ENCODE results near the gene PPP1R12C.

Gene PPP1R12C

DNA sequence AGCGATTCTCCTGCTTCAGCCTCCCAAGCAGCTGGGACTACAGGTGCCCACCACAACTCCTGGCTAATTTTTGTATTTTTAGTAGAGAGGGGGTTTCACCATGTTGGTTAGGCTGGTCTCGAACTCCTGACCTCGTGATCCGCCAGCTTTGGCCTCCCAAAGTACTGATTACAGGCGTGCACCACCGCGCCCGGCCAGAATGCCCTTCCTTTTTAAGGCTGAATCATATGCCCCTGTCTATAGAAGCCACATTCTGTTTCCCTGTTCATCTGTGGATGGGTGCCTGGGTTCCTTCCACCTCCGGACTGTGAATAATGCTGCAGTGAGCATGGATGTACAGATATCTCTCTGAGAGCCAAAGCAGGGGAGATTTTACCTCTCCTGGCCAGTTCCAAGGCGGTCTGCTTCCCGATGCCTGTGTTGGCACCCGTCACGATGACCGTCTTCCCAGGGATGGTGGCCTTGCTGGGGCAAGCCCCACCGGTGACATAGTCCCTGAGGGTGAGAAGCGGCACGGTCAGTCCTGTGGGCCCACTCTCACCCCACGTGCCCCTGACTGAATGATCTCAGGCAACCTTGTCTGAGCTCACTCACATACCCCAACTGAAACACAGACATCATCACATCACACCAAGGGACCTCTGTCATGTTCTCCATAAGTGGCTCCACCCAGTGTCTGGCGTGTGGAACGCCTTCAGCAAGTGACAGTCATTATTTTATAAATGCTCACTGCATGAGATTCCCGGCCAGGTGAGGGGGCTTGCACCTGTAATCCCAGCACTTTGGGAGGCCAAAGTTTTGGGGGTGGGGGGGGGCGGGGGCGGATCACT, 58.4 kb downstream of the PPP1R12C start:
- Histone ChIP-seq H3K36me3 (ENCODE audit: insufficient read depth, low read length) (peaks cover 18% of the 10 kb centered on the region), H3K27me3 (ENCODE audit: control insufficient read depth, insufficient read depth, low read length) (no peaks in the 10 kb centered on the region), H3K9ac (ENCODE audit: low read depth, low read length) (no peak overlapping the region), H3K4me1 (ENCODE audit: control insufficient read depth, insufficient read depth, low read length) (peaks cover 3% of the 10 kb centered on the region), H3K4me2 (ENCODE audit: low read length) (no peak overlapping the region), H3K9me3 (replicated peaks; ENCODE audit: low read length) (no peaks in the 10 kb centered on the region), H3K4me3 (ENCODE audit: low read length) (no peak overlapping the region)

DNA sequence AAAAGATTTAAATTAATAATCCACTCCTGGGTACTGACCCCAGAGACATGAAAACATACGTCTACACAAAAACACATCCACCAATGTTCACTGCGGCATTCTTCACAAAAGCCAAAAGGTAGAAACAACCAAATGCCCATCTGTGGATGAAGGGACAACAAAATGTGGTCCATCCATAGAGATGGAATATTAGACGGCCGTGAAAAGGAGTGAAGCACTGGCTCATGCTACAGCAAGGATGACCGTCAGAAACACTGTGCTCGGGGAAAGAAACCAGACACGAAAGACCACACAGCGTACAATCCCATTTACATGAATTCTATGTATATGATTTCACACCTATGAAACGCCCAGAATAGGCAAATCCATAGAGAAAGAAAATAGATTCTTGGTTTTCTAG, 60.6 kb downstream of the PPP1R12C start:
- H3K4me2 ChIP-seq (ENCODE audit: low read length): no peak overlapping the region
- no peak overlapping the region for H3K9ac ChIP-seq (ENCODE audit: low read depth, low read length)
- H3K9me3 ChIP-seq (replicated peaks; ENCODE audit: low read length): no peaks in the 10 kb centered on the region
- H3K4me3 ChIP-seq (ENCODE audit: low read length): no peak overlapping the region
- no peaks in the 10 kb centered on the region for H3K4me1 ChIP-seq (ENCODE audit: control insufficient read depth, insufficient read depth, low read length)
- H3K36me3 ChIP-seq (ENCODE audit: insufficient read depth, low read length): peaks cover 25% of the 10 kb centered on the region
- H3K27me3 ChIP-seq (ENCODE audit: control insufficient read depth, insufficient read depth, low read length): no peaks in the 10 kb centered on the region

DNA sequence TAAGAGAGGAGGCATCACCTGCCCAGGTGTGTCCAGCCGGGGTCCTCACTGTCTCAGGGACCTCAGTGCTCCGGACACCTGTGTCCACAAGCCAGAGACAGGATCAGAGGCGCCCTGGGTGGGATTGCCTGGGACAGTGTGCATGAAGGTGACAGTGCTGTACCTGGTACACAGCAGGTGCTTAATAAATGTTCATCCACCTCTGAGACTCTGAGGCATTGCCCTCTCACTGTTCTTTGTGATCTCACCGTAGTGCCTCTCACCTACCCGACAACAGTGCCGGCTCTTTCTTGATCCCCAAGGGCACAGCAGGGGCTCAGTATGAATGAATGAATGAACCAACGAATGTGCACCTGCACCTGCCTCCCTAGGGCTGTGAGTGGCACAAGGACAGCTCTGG, 63.7 kb downstream of the PPP1R12C start:
- no peaks in the 10 kb centered on the region for H3K4me1 ChIP-seq (ENCODE audit: control insufficient read depth, insufficient read depth, low read length)
- H3K36me3 ChIP-seq (ENCODE audit: insufficient read depth, low read length): peaks cover 23% of the 10 kb centered on the region
- H3K4me2 ChIP-seq (ENCODE audit: low read length): no peak overlapping the region
- no peaks in the 10 kb centered on the region for H3K27me3 ChIP-seq (ENCODE audit: control insufficient read depth, insufficient read depth, low read length)
- no peak overlapping the region for H3K4me3 ChIP-seq (ENCODE audit: low read length)
- H3K9me3 ChIP-seq (replicated peaks; ENCODE audit: low read length): no peaks in the 10 kb centered on the region
- no peak overlapping the region for H3K9ac ChIP-seq (ENCODE audit: low read depth, low read length)

DNA sequence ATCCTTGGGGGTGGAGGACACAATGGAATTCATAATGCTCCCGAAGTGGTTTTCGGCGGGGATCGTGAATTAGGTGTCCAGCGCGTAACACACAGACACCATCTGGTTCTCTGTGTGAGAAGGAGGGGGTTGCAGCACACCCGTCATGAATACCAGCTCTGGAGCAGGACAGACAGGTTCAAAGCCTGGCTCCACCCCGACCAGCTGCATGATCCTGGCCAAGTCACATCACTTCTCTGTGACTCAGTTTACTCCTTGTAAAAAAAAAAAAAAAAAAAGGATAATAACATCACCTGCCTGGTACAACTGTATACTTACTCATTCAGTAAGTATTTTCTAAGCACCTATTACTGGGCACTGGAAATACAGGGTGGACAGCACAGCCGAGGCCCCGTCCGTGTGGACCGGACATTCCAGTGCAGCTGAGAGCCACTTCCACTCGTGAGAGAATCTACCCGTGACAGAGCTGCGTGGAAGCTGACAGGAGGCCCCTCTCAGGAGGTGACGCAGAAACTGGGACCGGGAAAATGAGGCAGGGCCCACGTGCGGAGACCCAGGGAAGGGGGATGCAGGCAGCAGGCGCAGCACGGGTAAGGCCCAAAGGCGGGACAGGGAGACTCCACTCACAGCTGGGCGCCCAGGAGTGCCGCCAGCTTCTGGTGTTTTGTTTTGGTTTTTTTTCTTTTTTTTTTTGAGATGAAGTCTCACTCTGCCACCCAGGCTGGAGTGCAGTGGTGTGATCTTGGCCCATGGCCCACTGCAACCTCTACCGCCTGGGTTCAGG, 66.5 kb downstream of the PPP1R12C start:
- no peaks in the 10 kb centered on the region for H3K27me3 ChIP-seq (ENCODE audit: control insufficient read depth, insufficient read depth, low read length)
- H3K4me2 ChIP-seq (ENCODE audit: low read length): no peak overlapping the region
- no peaks in the 10 kb centered on the region for H3K4me1 ChIP-seq (ENCODE audit: control insufficient read depth, insufficient read depth, low read length)
- H3K4me3 ChIP-seq (ENCODE audit: low read length): no peak overlapping the region
- H3K9me3 ChIP-seq (replicated peaks; ENCODE audit: low read length): no peaks in the 10 kb centered on the region
- peaks cover 20% of the 10 kb centered on the region for H3K36me3 ChIP-seq (ENCODE audit: insufficient read depth, low read length)
- H3K9ac ChIP-seq (ENCODE audit: low read depth, low read length): no peak overlapping the region

DNA sequence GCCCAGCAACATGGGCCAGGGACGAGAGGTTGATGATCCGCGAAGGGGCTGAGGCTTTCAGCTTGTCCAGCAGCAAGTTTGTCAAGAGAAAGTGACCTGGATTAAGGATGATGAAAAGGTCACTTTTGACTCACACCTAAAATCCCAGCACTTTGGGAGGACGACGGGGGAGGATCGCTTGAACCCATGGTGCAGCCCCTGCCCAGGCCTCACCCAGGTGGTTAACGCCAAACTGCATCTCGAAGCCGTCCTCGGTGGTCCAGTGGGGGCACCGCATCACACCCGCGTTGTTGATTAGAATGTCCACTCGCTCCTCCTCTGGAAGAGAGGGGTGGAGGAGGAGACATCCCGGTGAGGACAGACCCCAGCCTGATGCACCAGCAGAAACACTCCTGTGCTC, 69.0 kb downstream of the PPP1R12C start:
- H3K9me3 ChIP-seq (replicated peaks; ENCODE audit: low read length): no peaks in the 10 kb centered on the region
- H3K4me1 ChIP-seq (ENCODE audit: control insufficient read depth, insufficient read depth, low read length): no peaks in the 10 kb centered on the region
- peaks cover 23% of the 10 kb centered on the region for H3K36me3 ChIP-seq (ENCODE audit: insufficient read depth, low read length)
- H3K27me3 ChIP-seq (ENCODE audit: control insufficient read depth, insufficient read depth, low read length): no peaks in the 10 kb centered on the region
- H3K4me3 ChIP-seq (ENCODE audit: low read length): no peak overlapping the region
- no peak overlapping the region for H3K4me2 ChIP-seq (ENCODE audit: low read length)
- H3K9ac ChIP-seq (ENCODE audit: low read depth, low read length): no peak overlapping the region

DNA sequence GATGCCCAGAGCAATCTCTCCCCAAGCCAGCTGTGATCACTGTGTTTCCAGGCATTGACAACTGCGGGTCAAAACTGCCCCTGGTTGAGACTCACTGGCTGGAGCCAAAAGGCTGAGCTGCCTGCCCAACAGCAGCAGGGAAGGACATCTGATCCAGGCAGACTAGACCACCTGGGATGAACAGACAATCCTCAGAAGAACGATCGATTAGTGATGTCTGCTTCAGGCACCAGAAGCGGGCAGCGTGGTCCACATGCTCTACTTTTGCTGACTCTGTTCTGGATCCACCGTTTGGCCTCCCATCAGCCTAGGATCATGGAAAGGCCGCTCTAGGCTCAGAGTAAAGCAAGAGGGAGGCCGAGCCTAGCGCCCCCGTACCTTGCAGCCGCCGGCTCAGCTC, 69.5 kb downstream of the PPP1R12C start:
- Histone ChIP-seq H3K9me3 (replicated peaks; ENCODE audit: low read length) (no peaks in the 10 kb centered on the region), H3K36me3 (ENCODE audit: insufficient read depth, low read length) (peaks cover 22% of the 10 kb centered on the region), H3K4me3 (ENCODE audit: low read length) (no peak overlapping the region)

DNA sequence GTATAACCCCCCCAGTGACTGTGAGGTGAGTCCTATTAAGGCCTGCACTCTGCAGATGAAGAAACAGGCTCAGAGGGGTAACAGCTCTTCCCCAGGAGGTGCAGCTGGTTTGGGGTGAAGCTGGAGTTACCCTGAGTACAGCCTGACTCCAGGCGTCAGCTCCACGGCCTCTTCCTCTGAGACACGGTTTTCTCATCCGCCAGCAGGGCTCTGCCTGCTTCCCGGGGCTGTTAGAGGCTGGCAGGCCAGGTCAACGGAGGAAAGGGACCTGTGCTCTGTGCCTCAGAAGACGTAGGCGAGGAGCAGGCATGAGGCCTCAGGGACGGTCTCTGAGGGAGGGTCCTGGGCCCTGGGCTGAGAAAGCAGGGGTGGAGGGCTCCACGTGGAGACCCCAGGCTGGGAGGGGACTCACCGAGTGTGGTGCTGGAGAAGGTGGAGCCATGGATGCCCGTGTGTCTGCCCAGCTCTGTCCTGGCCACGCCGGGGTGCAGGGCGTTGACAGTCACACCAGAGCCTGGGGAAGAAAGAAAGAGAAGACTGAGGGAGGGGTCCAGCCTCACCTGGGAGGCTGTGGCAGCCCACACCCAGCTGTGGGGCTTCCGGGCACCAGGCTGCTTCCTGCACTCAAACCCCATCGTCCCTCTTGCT, 70.3 kb downstream of the PPP1R12C start:
- Histone ChIP-seq H3K9me3 (replicated peaks; ENCODE audit: low read length) (no peaks in the 10 kb centered on the region), H3K9ac (ENCODE audit: low read depth, low read length) (no peak overlapping the region), H3K27me3 (ENCODE audit: control insufficient read depth, insufficient read depth, low read length) (no peaks in the 10 kb centered on the region), H3K36me3 (ENCODE audit: insufficient read depth, low read length) (peaks cover 21% of the 10 kb centered on the region), H3K4me2 (ENCODE audit: low read length) (no peak overlapping the region), H3K4me3 (ENCODE audit: low read length) (no peak overlapping the region), H3K4me1 (ENCODE audit: control insufficient read depth, insufficient read depth, low read length) (no peaks in the 10 kb centered on the region)

More for the DNA sequence above, 69.5 kb downstream of the PPP1R12C start:
- Histone ChIP-seq H3K4me2 (ENCODE audit: low read length) (no peak overlapping the region), H3K9ac (ENCODE audit: low read depth, low read length) (no peak overlapping the region), H3K27me3 (ENCODE audit: control insufficient read depth, insufficient read depth, low read length) (no peaks in the 10 kb centered on the region), H3K4me1 (ENCODE audit: control insufficient read depth, insufficient read depth, low read length) (no peaks in the 10 kb centered on the region)

DNA sequence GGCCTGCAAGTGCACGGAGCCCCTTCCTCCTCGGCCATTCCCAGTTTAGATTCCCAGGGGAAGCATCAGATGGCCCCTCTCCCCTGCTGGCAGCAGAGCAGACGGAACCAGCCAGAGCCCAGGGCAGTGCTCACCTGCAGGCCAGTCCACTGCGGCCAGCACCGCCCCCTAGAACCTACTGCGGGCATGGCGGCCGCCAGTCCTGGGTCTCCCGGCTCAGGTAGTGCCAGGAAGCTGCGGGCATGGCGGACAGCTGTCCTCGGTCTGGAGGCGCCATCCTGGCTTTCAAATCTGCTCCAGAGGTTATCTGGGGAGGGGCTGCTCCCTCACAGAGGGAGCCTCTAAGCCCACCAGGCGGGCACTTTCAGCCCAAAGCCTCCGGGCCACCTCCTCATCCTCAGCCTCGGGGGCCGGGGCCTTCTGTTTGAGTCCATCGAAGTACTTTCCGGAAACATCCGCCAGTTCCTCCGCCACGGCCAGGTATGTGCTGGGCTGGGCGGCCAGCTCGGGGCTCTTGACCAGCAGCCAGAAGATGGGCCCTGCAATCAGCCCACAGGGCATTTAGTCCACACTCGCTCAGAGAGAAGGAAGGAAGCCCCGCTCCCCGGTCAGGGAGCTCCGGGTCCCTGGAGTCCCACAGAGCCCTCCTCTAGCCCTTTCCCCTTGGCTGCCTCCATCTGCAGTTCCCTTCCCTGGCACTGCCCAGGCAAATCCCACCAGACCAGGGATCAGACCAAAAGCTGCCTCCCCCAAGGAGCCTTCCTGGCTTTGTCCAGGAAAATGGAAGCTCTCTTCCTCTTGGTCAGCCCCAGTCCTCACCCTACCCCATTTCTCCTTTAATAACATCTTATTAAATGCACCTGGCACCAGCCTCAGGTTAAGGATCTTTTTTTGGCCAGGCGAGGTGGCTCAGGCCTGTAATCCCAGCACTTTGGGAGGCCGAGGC, 72.4 kb downstream of the PPP1R12C start:
- H3K4me1 ChIP-seq (ENCODE audit: control insufficient read depth, insufficient read depth, low read length): no peaks in the 10 kb centered on the region
- peaks cover 25% of the 10 kb centered on the region for H3K36me3 ChIP-seq (ENCODE audit: insufficient read depth, low read length)
- H3K27me3 ChIP-seq (ENCODE audit: control insufficient read depth, insufficient read depth, low read length): no peaks in the 10 kb centered on the region
- no peak overlapping the region for H3K4me3 ChIP-seq (ENCODE audit: low read length)
- no peaks in the 10 kb centered on the region for H3K9me3 ChIP-seq (replicated peaks; ENCODE audit: low read length)
- H3K9ac ChIP-seq (ENCODE audit: low read depth, low read length): no peak overlapping the region
- no peak overlapping the region for H3K4me2 ChIP-seq (ENCODE audit: low read length)

DNA sequence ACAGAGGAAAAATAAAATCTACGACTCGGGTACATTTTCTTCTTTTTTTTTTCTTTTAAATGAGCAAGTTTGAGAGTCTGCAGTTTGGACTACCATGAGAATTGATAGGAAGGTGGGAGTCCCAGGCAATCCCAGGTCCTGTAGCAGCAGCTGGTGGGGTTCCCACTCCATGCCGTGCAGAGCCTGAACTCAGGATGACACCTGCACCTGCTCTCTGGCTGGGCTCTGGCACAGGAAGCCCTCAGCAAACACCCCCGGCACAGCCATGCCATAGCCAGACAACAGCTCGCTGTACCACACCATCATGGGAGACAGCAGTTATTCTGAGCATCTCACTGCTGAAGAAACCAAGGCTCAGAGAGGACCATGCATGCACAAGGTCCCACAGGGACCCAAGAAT, 73.2 kb downstream of the PPP1R12C start:
- Histone ChIP-seq H3K36me3 (ENCODE audit: insufficient read depth, low read length) (peaks cover 25% of the 10 kb centered on the region), H3K4me3 (ENCODE audit: low read length) (no peak overlapping the region), H3K4me2 (ENCODE audit: low read length) (no peak overlapping the region), H3K9me3 (replicated peaks; ENCODE audit: low read length) (no peaks in the 10 kb centered on the region), H3K9ac (ENCODE audit: low read depth, low read length) (no peak overlapping the region), H3K27me3 (ENCODE audit: control insufficient read depth, insufficient read depth, low read length) (no peaks in the 10 kb centered on the region), H3K4me1 (ENCODE audit: control insufficient read depth, insufficient read depth, low read length) (no peaks in the 10 kb centered on the region)

DNA sequence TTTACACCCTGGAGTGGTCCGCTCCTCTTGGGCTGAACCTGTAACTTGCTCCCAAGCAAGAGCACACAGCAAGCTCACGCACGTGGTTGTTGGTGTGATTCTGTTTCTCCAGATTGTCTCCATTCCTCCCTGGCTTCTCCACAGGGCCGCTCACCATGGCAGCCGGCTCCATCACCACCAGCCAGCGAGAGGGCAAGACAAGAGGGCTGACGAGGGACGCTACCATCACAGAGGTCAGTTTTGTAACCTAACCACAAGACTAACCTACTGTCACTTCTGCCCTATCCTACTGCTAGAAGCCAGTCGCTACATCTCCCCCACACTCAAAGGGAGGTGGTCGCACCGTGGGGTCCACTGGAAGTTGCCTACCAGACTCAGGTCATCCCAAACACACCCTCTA, 74.7 kb downstream of the PPP1R12C start:
- no peaks in the 10 kb centered on the region for H3K9me3 ChIP-seq (replicated peaks; ENCODE audit: low read length)
- H3K4me3 ChIP-seq (ENCODE audit: low read length): no peak overlapping the region
- no peaks in the 10 kb centered on the region for H3K4me1 ChIP-seq (ENCODE audit: control insufficient read depth, insufficient read depth, low read length)
- no peaks in the 10 kb centered on the region for H3K27me3 ChIP-seq (ENCODE audit: control insufficient read depth, insufficient read depth, low read length)
- H3K36me3 ChIP-seq (ENCODE audit: insufficient read depth, low read length): peaks cover 17% of the 10 kb centered on the region
- H3K9ac ChIP-seq (ENCODE audit: low read depth, low read length): no peak overlapping the region
- no peak overlapping the region for H3K4me2 ChIP-seq (ENCODE audit: low read length)

DNA sequence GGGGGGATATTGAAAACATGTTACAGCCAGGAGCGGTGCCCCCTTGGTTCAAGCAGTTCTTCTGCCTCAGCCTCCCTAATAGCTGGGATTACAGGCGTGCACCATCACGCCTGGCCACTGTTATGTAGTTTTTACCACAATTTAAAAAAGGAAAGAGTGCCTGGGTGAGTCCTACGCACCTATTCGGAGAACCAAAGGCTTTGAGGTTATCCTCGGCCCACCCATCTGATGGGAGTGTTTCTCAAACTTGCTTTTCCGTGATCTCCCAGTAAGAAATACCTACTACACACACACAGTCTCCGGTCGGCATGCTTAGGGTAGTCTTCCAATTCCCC, 75.1 kb downstream of the PPP1R12C start:
- no peak overlapping the region for H3K9ac ChIP-seq (ENCODE audit: low read depth, low read length)
- H3K27me3 ChIP-seq (ENCODE audit: control insufficient read depth, insufficient read depth, low read length): no peaks in the 10 kb centered on the region
- no peaks in the 10 kb centered on the region for H3K4me1 ChIP-seq (ENCODE audit: control insufficient read depth, insufficient read depth, low read length)
- H3K4me3 ChIP-seq (ENCODE audit: low read length): no peak overlapping the region
- no peak overlapping the region for H3K4me2 ChIP-seq (ENCODE audit: low read length)
- peaks cover 17% of the 10 kb centered on the region for H3K36me3 ChIP-seq (ENCODE audit: insufficient read depth, low read length)
- no peaks in the 10 kb centered on the region for H3K9me3 ChIP-seq (replicated peaks; ENCODE audit: low read length)

Measured in skeletal muscle satellite cell (primary cell).